Suprapubic skin (tissue), 4 donors: ENCODE data around the gene ATP9B.

ENCODE experiments used
- EP300 ChIP-seq: sonication (generic); formaldehyde crosslinking; IDR thresholded peaks from one replicate; pipeline ENCODE4 v1.6.1; 2017; ENCODE audit warnings: antibody characterized with exemption
- POLR2A ChIP-seq, 2 donors: fragments of 450-650 bp; IDR thresholded peaks; one replicate each; pipeline ENCODE4 v1.6.1; 2017; ENCODE audit warnings: antibody characterized with exemption in 2 of 2, mild to moderate bottlenecking in 2 of 2, moderate library complexity in 2 of 2
- POLR2AphosphoS5 ChIP-seq, 3 donors: sonication (generic); formaldehyde crosslinking; IDR thresholded peaks; one replicate each; pipeline ENCODE4 v1.6.1; 2017; ENCODE audit warnings: antibody characterized with exemption in 3 of 3
- TF ChIP-seq, protein P1 (sequence below), 2 donors: fragments of 200-600 bp in 1 of 2; fragments of 450-650 bp in 1 of 2; sonication (generic) in 1 of 2; IDR thresholded peaks; one replicate each; pipeline ENCODE4 v1.5.1; 2016 to 2019; ENCODE audit warnings: antibody characterized with exemption in 2 of 2, mild to moderate bottlenecking in 1 of 2, moderate library complexity in 1 of 2

DNA sequence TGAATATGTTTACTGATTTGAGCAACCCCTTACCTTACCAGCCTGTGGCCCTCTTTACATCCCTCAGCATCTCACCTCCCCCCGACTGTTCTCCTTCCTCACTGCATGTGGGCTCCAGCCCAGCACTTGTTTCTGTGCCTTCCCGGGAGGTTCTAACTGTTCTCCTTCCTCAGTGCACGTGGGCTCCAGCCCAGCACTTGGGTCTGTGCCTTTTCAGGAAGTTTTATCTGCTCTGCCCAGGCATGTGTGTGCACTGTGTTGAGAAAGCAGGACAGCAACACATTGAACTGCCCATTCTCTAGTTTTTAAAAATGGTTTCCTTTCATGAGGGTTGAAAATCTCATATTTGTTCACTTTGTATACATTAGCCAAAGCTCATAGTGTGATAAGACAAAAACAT lies 158.4 kb downstream of the ATP9B start:
- TF ChIP-seq POLR2A (IDR thresholded peaks at IDR 0.05) (no peak), EP300 (no peak), POLR2AphosphoS5 (IDR thresholded peaks at IDR 0.05) (no peak)
- TF ChIP-seq, protein P1, sequence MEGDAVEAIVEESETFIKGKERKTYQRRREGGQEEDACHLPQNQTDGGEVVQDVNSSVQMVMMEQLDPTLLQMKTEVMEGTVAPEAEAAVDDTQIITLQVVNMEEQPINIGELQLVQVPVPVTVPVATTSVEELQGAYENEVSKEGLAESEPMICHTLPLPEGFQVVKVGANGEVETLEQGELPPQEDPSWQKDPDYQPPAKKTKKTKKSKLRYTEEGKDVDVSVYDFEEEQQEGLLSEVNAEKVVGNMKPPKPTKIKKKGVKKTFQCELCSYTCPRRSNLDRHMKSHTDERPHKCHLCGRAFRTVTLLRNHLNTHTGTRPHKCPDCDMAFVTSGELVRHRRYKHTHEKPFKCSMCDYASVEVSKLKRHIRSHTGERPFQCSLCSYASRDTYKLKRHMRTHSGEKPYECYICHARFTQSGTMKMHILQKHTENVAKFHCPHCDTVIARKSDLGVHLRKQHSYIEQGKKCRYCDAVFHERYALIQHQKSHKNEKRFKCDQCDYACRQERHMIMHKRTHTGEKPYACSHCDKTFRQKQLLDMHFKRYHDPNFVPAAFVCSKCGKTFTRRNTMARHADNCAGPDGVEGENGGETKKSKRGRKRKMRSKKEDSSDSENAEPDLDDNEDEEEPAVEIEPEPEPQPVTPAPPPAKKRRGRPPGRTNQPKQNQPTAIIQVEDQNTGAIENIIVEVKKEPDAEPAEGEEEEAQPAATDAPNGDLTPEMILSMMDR (IDR thresholded peaks at IDR 0.05): no peak
